HUES48 (cell line): Measurements from ENCODE around the gene RGS9.

Source experiments
- H3K27ac ChIP-seq: one replicate; pipeline ENCODE4 v1.7.0; 2013; ENCODE audit warnings: low read depth, low read length, inconsistent platforms
- H3K27me3 ChIP-seq: 2 replicates; pipeline ENCODE4 v1.6.1; 2013; ENCODE audit warnings: mild to moderate bottlenecking, low read length; ENCODE audit not compliant: control insufficient read depth, insufficient read depth
- H3K36me3 ChIP-seq: 2 replicates; pipeline ENCODE4 v1.6.1; 2013; ENCODE audit warnings: low read length; ENCODE audit not compliant: control insufficient read depth, insufficient read depth
- H3K4me1 ChIP-seq: 2 replicates; pipeline ENCODE4 v1.6.1; 2013; ENCODE audit warnings: mild to moderate bottlenecking, low read length; ENCODE audit not compliant: control insufficient read depth, insufficient read depth
- H3K4me3 ChIP-seq: 2 replicates; pipeline ENCODE4 v1.5.1; 2013; ENCODE audit warnings: mild to moderate bottlenecking, low read depth, low read length
- H3K9ac ChIP-seq: 2 replicates; pipeline ENCODE4 v1.6.1; 2013; ENCODE audit warnings: mild to moderate bottlenecking, low read depth, low read length, moderate library complexity
- H3K9me3 ChIP-seq: 2 replicates; pipeline ENCODE4 v1.6.1; 2013; ENCODE audit warnings: low read length; ENCODE audit not compliant: control insufficient read depth, insufficient read depth

Gene RGS9

DNA sequence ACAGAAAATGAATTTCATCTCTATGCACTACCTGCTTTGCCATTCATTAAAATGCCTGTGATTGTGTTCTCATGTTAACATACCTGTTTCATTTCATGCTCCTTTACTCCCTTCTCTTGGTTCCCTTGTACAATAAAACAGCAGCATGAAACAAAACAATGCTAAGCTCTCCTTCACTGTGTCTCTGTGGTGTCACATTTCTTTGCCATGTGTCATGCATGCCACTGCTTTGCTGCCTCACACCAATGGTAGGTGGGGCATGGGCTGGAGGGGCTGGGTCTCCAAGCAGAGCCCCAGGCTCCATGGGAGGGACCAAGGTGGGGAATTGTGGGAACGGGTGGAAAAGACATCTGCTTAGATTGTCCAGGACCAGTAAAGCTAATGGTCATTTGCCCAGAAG is 83.6 kb downstream of the RGS9 start:
- no peaks in the 10 kb centered on the region for H3K9me3 ChIP-seq
- H3K36me3 ChIP-seq, result no peaks in the 10 kb centered on the region
- no peaks in the 10 kb centered on the region for H3K27me3 ChIP-seq
- no peak overlapping the region for H3K27ac ChIP-seq
- no peak overlapping the region for H3K9ac ChIP-seq
- no peak overlapping the region for H3K4me3 ChIP-seq
- no peaks in the 10 kb centered on the region for H3K4me1 ChIP-seq

DNA sequence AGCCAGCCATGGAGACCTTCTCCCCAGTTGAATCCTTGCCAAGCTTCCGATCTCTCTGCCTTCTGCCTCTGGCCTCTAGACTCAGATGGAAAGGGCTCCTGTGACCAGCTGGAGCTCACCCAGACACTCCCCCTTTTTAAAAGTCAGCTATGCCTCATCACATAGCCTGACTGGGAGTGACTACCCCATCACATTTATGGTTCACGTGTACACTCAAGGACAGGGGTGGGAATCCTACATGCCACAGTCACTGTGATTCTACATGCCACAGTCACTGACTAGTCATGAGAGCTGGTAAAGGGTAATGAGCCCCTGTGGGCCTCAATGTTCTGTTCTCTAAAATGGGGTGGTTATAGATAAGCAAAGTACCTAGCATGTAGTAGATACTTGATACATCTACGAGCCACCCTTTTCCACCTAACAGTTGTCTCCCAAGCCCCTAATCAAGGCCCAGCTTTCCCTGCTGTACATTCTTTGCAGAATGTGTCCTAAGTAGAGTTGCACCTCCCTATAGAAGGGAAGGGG is 85.1 kb downstream of the RGS9 start:
- Histone ChIP-seq H3K27me3 (no peaks in the 10 kb centered on the region), H3K4me1 (no peaks in the 10 kb centered on the region), H3K9ac (no peak overlapping the region), H3K4me3 (no peak overlapping the region), H3K36me3 (no peaks in the 10 kb centered on the region), H3K9me3 (no peaks in the 10 kb centered on the region), H3K27ac (no peak overlapping the region)

- Histone ChIP-seq H3K36me3 (no peaks in the 10 kb centered on the region), H3K4me3 (no peak overlapping the region), H3K9ac (no peak overlapping the region), H3K27me3 (no peaks in the 10 kb centered on the region), H3K27ac (no peak overlapping the region), H3K9me3 (no peaks in the 10 kb centered on the region), H3K4me1 (no peaks in the 10 kb centered on the region)
Measured at GRCh38 chr17:65225061-65225460, 87.9 kb downstream of the RGS9 start.

DNA sequence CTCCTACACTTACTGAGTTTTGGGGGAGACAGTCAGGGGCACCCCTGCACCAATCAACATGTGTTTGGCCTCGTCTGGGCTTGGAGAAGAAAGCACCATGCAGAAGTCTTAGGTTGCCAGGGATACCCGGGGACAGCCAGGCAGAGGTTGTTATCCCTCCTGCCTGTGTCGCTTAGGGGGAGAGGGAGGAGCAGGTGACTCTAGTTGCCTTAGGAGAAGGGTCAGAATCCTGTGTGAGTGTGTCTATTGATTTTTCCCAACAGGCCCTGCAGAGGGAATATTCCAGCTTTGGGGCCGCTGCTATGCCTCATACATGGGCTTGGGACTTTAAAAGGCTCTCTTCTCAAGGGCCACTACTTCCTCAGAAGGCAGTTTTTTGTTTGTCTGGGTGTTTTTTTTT is 89.1 kb downstream of the RGS9 start:
- Histone ChIP-seq H3K27ac (no peak overlapping the region), H3K27me3 (no peaks in the 10 kb centered on the region), H3K36me3 (no peaks in the 10 kb centered on the region), H3K9me3 (no peaks in the 10 kb centered on the region), H3K9ac (no peak overlapping the region), H3K4me3 (no peak overlapping the region), H3K4me1 (no peaks in the 10 kb centered on the region)

DNA sequence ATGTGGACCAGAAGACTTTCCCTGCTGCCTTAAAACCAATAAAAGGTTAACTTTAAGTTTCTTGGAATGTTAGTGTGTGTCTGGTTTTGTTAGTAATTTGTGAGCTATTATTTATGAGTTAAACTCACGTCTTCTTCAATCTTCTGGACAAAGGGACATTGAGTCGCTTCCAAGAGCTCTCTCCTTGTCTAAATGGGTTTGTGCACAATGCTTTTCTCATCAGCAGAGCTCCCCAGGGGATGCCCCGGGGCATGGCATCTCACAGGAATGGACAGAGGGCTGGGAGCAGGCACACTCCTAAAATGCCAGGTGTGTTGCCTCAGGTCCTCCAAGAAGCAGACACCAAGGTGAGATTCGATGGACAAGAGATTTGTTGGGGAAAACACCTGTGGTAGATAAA is 90.5 kb downstream of the RGS9 start:
- Histone ChIP-seq H3K9ac (no peak overlapping the region), H3K9me3 (no peaks in the 10 kb centered on the region), H3K4me3 (no peak overlapping the region), H3K4me1 (no peaks in the 10 kb centered on the region), H3K27ac (no peak overlapping the region), H3K36me3 (no peaks in the 10 kb centered on the region), H3K27me3 (no peaks in the 10 kb centered on the region)

GRCh38 chr17:65228287-65228686 is 91.1 kb downstream of the RGS9 start:
- H3K4me1 ChIP-seq, result no peaks in the 10 kb centered on the region
- H3K36me3 ChIP-seq, result no peaks in the 10 kb centered on the region
- no peak overlapping the region for H3K9ac ChIP-seq
- no peak overlapping the region for H3K4me3 ChIP-seq
- no peak overlapping the region for H3K27ac ChIP-seq
- no peaks in the 10 kb centered on the region for H3K9me3 ChIP-seq
- H3K27me3 ChIP-seq, result no peaks in the 10 kb centered on the region

DNA sequence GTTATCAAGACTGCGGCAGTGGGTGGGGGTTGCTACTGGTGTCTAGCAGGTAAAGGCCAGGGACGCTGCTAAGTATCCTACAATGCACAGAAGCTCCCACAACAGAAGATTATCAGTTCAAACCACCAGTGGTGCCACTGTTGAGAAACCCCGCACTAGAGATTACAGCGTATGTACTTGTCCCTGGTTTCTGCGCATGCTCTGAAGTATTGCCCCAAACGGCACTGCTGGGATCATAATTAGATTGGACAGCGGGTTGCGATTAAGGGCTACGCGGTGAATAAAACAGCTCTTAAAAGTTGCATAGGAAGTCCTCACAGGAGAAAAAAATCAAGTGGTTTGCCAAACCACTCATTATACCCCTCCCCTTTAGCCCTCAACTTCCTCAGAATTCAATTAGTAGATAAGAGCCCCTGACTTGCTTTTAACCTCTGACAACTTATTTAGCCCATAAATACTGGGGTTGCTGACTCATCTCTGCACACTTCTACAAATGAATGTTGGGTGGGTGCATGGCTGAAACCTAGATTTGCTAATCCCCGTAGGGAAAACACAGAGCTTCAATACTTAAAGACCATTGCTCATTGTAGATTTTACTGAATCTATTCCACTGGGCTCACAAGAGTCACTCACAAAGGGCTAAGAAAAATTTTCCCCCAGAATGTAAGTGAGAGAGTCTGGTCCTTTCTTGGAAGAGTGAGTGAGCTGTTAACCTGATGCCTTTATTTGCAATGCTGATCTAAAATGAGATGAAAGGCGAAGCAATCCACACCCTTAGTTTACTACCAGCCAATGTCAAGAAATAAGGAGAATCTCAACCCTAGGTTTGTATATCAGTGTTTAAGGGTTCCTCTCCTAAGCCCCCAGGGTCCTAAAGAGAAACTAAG is 91.8 kb downstream of the RGS9 start:
- Histone ChIP-seq H3K27ac (no peak overlapping the region), H3K4me1 (no peaks in the 10 kb centered on the region), H3K9ac (no peak overlapping the region), H3K27me3 (no peaks in the 10 kb centered on the region), H3K4me3 (no peak overlapping the region), H3K36me3 (no peaks in the 10 kb centered on the region), H3K9me3 (no peaks in the 10 kb centered on the region)

GRCh38 chr17:65229621-65229995 is 92.4 kb downstream of the RGS9 start:
- no peaks in the 10 kb centered on the region for H3K27me3 ChIP-seq
- H3K27ac ChIP-seq, result no peak overlapping the region
- H3K36me3 ChIP-seq, result no peaks in the 10 kb centered on the region
- no peak overlapping the region for H3K9ac ChIP-seq
- H3K9me3 ChIP-seq, result no peaks in the 10 kb centered on the region
- H3K4me1 ChIP-seq, result no peaks in the 10 kb centered on the region
- no peak overlapping the region for H3K4me3 ChIP-seq

DNA sequence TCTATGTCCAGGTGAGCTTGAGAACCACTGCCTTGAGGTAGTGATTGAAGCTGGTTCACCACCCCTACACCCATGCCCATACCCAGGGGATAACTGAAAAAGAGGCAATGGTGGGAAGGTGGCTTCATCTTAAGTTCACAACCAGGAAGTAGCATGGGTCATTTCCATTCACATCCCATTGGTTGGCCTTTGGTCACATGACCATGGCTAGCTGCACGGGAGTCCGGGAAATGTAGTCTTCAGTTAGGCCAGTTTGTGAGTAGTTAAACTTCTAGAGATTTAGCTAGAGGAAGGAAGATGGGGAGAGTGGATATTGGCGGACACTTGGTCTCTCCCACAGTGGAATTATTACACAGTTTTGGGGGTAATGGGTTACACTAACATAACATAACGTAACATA is 92.9 kb downstream of the RGS9 start:
- Histone ChIP-seq H3K27ac (no peak overlapping the region), H3K27me3 (no peaks in the 10 kb centered on the region), H3K36me3 (no peaks in the 10 kb centered on the region), H3K4me3 (no peak overlapping the region), H3K9me3 (no peaks in the 10 kb centered on the region), H3K9ac (no peak overlapping the region), H3K4me1 (no peaks in the 10 kb centered on the region)

GRCh38 chr17:65231086-65231485 is 93.9 kb downstream of the RGS9 start:
- H3K4me3 ChIP-seq, result no peak overlapping the region
- H3K27ac ChIP-seq, result no peak overlapping the region
- no peaks in the 10 kb centered on the region for H3K9me3 ChIP-seq
- no peak overlapping the region for H3K9ac ChIP-seq
- no peaks in the 10 kb centered on the region for H3K27me3 ChIP-seq
- H3K36me3 ChIP-seq, result no peaks in the 10 kb centered on the region
- H3K4me1 ChIP-seq, result no peaks in the 10 kb centered on the region

- Histone ChIP-seq H3K36me3 (no peaks in the 10 kb centered on the region), H3K4me3 (no peak overlapping the region), H3K9ac (no peak overlapping the region), H3K9me3 (no peaks in the 10 kb centered on the region), H3K4me1 (no peaks in the 10 kb centered on the region), H3K27ac (no peak overlapping the region), H3K27me3 (no peaks in the 10 kb centered on the region)
Measured at GRCh38 chr17:65231662-65232335, 94.6 kb downstream of the RGS9 start.
